K562 (cell line): ENCODE data around the gene LBH. TPM values are rescaled to one million over a fixed set of nuclear protein-coding genes. Genes with fewer than 3 reads are reported as not detected.

Experiments used
- ATAC-seq: fragments of 200-7000 bp; cut with Tn5 transposase; 3 replicates; pipeline ENCODE4 v1.9.1; 2020; ENCODE audit warnings: moderate library complexity
- BruUV-seq: library from RNA; stranded (reverse); fragments of 400-500 nt; replicated peaks from 2 replicates; lab custom pipeline; 2021; lab: Mats Ljungman, UMichigan
- CTCF ChIA-PET: fragments of 300-600 bp; formaldehyde crosslinking; extraction: SDS; loops from one replicate; lab custom pipeline; 2021; ENCODE audit warnings: low intra/inter-chr PET ratio; lab: Yijun Ruan, JAX
- POLR2A ChIA-PET: fragments of 300-600, 350-650 bp; sonication (Branson Sonifier 250); formaldehyde crosslinking; extraction: SDS; loops from one replicate; lab custom pipeline; 2021; ENCODE audit warnings: antibody characterized with exemption, inconsistent platforms; lab: Yijun Ruan, JAX
- DNase-seq, 4 experiments: peaks; one replicate each; pipeline versions ENCODE4 v3.0.0 to v3.0.0-alpha.2; 2011 to 2018; ENCODE audit warnings: low spot score in 3 of 4, mixed read lengths in 3 of 4; ENCODE audit errors: extremely low read depth in 1 of 4
- FAIRE-seq: peaks from 2 replicates; lab custom pipeline; 2011; peaks lifted over from hg19 to GRCh38; lab: Jason Lieb, UNC
- H2AFZ ChIP-seq: 2 replicates; pipeline ENCODE4 v1.6.0; 2011; ENCODE audit warnings: low read depth, low read length, control low read depth, inconsistent platforms
- H3K27ac ChIP-seq: fragments of 200-600 bp; 3 replicates; pipeline ENCODE4 v1.8.0; 2011; ENCODE audit warnings: low read depth, mild to moderate bottlenecking, control low read depth, inconsistent platforms, low read length, moderate library complexity, mixed read lengths; ENCODE audit errors: extremely low read depth
- H3K27me3 ChIP-seq, 2 experiments: fragments of 300-600 bp in 1 of 2; 2 replicates in 1 of 2; 3 replicates in 1 of 2; pipeline versions ENCODE4 v1.6.0 to v1.8.0; 2011; ENCODE audit warnings: inconsistent platforms in 2 of 2, low read length in 2 of 2, mild to moderate bottlenecking in 1 of 2, mixed read lengths in 1 of 2, moderate library complexity in 1 of 2; ENCODE audit not compliant: control insufficient read depth in 2 of 2, insufficient read depth in 2 of 2
- H3K36me3 ChIP-seq: fragments of 300-600 bp; 3 replicates; pipeline ENCODE4 v1.8.0; 2011; ENCODE audit warnings: mild to moderate bottlenecking, low read length, inconsistent platforms; ENCODE audit not compliant: control insufficient read depth, insufficient read depth
- H3K4me1 ChIP-seq, 2 experiments: fragments of 200-600 bp in 1 of 2; replicated peaks in 1 of 2; 2 replicates in 1 of 2; 3 replicates in 1 of 2; pipeline versions ENCODE4 v1.5.1 to v1.8.0; 2011; ENCODE audit warnings: inconsistent platforms in 2 of 2, low read length in 2 of 2, mild to moderate bottlenecking in 1 of 2, mixed read lengths in 1 of 2, moderate library complexity in 1 of 2; ENCODE audit not compliant: control insufficient read depth in 2 of 2, insufficient read depth in 2 of 2
- H3K4me2 ChIP-seq: 2 replicates; pipeline ENCODE4 v1.6.1; 2011; ENCODE audit warnings: low read length, control low read depth, inconsistent platforms, mixed read lengths; ENCODE audit not compliant: insufficient read depth
- H3K4me3 ChIP-seq: fragments of 200-600 bp; sonication (generic), shearing (Covaris generic); 2 replicates; pipeline ENCODE4 v1.5.1; 2016; ENCODE audit warnings: control low read depth, inconsistent platforms
- H3K79me2 ChIP-seq: fragments of 200-600 bp; 3 replicates; pipeline ENCODE4 v1.8.0; 2011; ENCODE audit warnings: low read length, inconsistent platforms; ENCODE audit not compliant: control insufficient read depth, insufficient read depth
- H3K9ac ChIP-seq, 2 experiments: 2 replicates each; pipeline versions ENCODE4 v1.6.0 to v1.6.1; 2011; ENCODE audit warnings: low read depth in 2 of 2, low read length in 2 of 2, control low read depth in 1 of 2, inconsistent platforms in 1 of 2, mild to moderate bottlenecking in 1 of 2, mixed read lengths in 1 of 2; ENCODE audit not compliant: insufficient read depth in 1 of 2
- H3K9me1 ChIP-seq: one replicate; pipeline ENCODE4 v1.6.0; 2011; ENCODE audit warnings: inconsistent platforms, mild to moderate bottlenecking, low read length, moderate library complexity; ENCODE audit not compliant: control insufficient read depth, insufficient read depth
- H3K9me3 ChIP-seq: replicated peaks from 2 replicates; pipeline ENCODE4 v1.5.1; 2011; ENCODE audit warnings: low read depth, low read length, inconsistent platforms; ENCODE audit not compliant: control insufficient read depth, insufficient read depth
- H4K20me1 ChIP-seq: replicated peaks from 2 replicates; pipeline ENCODE4 v1.6.1; 2011; ENCODE audit warnings: low read length, inconsistent platforms, mixed read lengths; ENCODE audit not compliant: control insufficient read depth, insufficient read depth
- CBX1 ChIP-seq: sonication (generic); IDR thresholded peaks from 2 replicates; pipeline ENCODE4 v1.6.1; 2016; ENCODE audit warnings: antibody characterized with exemption, low read depth, mild to moderate bottlenecking
- CXXC5 ChIP-seq: fragments of 250-450 bp; sonication (Bioruptor Pico); IDR thresholded peaks from 2 replicates; pipeline ENCODE4 v1.8.0; 2022; ENCODE audit warnings: inconsistent platforms, mild to moderate bottlenecking, moderate library complexity
- NONO ChIP-seq, 2 experiments: fragments of 200-400 bp in 1 of 2; fragments of 450-650 bp in 1 of 2; formaldehyde crosslinking in 1 of 2; IDR thresholded peaks; 2 replicates each; pipeline ENCODE4 v1.6.1; 2017; ENCODE audit warnings: low read depth in 2 of 2, mild to moderate bottlenecking in 2 of 2, moderate library complexity in 2 of 2, low read length in 1 of 2
- POLR2AphosphoS5 ChIP-seq: IDR thresholded peaks from 2 replicates; pipeline ENCODE4 v1.6.1; 2011; ENCODE audit warnings: mild to moderate bottlenecking, low read depth, low read length, moderate library complexity; ENCODE audit not compliant: control insufficient read depth, insufficient read depth
- RAD21 ChIP-seq, 2 experiments: fragments of 250-450 bp in 1 of 2; fragments of 450-650 bp in 1 of 2; sonication (Bioruptor Pico) in 1 of 2; formaldehyde crosslinking in 1 of 2; IDR thresholded peaks in 1 of 2; conservative IDR thresholded peaks in 1 of 2; 2 replicates each; pipeline versions ENCODE4 v1.4.0 to v1.8.0; 2020 to 2022; ENCODE audit warnings: mild to moderate bottlenecking in 2 of 2, moderate library complexity in 1 of 2
- RBM25 ChIP-seq: fragments of 200-400 bp; formaldehyde crosslinking; IDR thresholded peaks from 2 replicates; pipeline ENCODE4 v1.6.1; 2018; ENCODE audit warnings: low read length, low read depth, moderate library complexity; ENCODE audit not compliant: severe bottlenecking
- SETDB1 ChIP-seq: IDR thresholded peaks from one replicate; pipeline ENCODE4 v1.6.1; 2012; ENCODE audit warnings: low read length, control low read depth, inconsistent platforms
- SIN3A ChIP-seq, 2 experiments: fragments of 150-350 bp in 1 of 2; IDR thresholded peaks; 2 replicates each; pipeline ENCODE4 v1.6.1; 2011 to 2016; ENCODE audit warnings: borderline replicate concordance in 2 of 2, low read depth in 2 of 2, low read length in 2 of 2, mild to moderate bottlenecking in 2 of 2, moderate library complexity in 2 of 2; ENCODE audit not compliant: control insufficient read depth in 1 of 2
- YBX1 ChIP-seq: fragments of 450-650 bp; IDR thresholded peaks from 2 replicates; pipeline ENCODE4 v1.7.1; 2016; ENCODE audit warnings: mild to moderate bottlenecking
- ZNF347 ChIP-seq: fragments of 450-650 bp; formaldehyde crosslinking; IDR thresholded peaks from 2 replicates; pipeline ENCODE4 v1.4.0; 2020; ENCODE audit warnings: low read depth, mild to moderate bottlenecking, moderate library complexity
- ZNF444 ChIP-seq: fragments of 250-450 bp; sonication (Bioruptor Pico); IDR thresholded peaks from 2 replicates; pipeline ENCODE4 v1.4.0; 2020; ENCODE audit warnings: mild to moderate bottlenecking, moderate library complexity
- WGBS: fragments of 100-300 bp; shearing (Covaris generic); methylation state at CpG from one replicate; pipeline ENCODE4 v1.1.6; 2016; ENCODE audit warnings: low coverage, mixed read lengths; ENCODE audit not compliant: insufficient coverage; ENCODE audit errors: missing lambda C conversion rate; 5-methylcytosine and 5-hydroxymethylcytosine counted together
- in situ Hi-C: fragments of 300-500 bp; cut with MboI; formaldehyde crosslinking; loops from 4 replicates; pipeline ENCODE4 v1.15.0; 2018; ENCODE audit warnings: inconsistent platforms, mixed read lengths
- intact Hi-C: fragments of 100-400 bp; cut with micrococcal nuclease; formaldehyde crosslinking; loops from 2 replicates; pipeline ENCODE4 v1.14.2; 2022
- polyA plus RNA-seq, 8 experiments: library from polyadenylated mRNA; depleted of rRNA in 4 of 8; stranded (reverse) in 5 of 8; unstranded in 3 of 8; fragments of >200 nt; fragmentation: Nextera tagmentation in 2 of 8; fragmentation: Illumina TruSeq in 1 of 8; extraction: Ambion mirVana in 2 of 8; extraction: Trizol in 1 of 8; gene quantifications; 2 replicates each; pipeline versions ENCODE4 v1.2.1 to v1.2.3, GENCODE V29; 2011 to 2014; ENCODE audit warnings: inconsistent platforms in 1 of 8, missing spikeins in 1 of 8
- total RNA-seq, 7 experiments: library from RNA; depleted of rRNA in 6 of 7; stranded (reverse); fragments of >200 nt in 6 of 7; fragmentation: Illumina TruSeq in 2 of 7; extraction: Trizol in 2 of 7; gene quantifications; 2 replicates each; pipeline versions ENCODE4 v1.2.1 to v1.2.3, GENCODE V29; 2011 to 2021; ENCODE audit warnings: low replicate concordance in 1 of 7
- TF ChIP-seq, protein P1 (sequence below): fragments of 250-450 bp; sonication (Bioruptor Pico); IDR thresholded peaks from 2 replicates; pipeline ENCODE4 v1.9.0; 2021; ENCODE audit warnings: mild to moderate bottlenecking, inconsistent platforms

The LBH gene
- total and polyA plus RNA-seq, 9 of the 15 experiments (the other 6 are each of a cell fraction or from before 2014, with no cell fraction given): 3.1 to 13.4 (median 7.4) TPM

DNA sequence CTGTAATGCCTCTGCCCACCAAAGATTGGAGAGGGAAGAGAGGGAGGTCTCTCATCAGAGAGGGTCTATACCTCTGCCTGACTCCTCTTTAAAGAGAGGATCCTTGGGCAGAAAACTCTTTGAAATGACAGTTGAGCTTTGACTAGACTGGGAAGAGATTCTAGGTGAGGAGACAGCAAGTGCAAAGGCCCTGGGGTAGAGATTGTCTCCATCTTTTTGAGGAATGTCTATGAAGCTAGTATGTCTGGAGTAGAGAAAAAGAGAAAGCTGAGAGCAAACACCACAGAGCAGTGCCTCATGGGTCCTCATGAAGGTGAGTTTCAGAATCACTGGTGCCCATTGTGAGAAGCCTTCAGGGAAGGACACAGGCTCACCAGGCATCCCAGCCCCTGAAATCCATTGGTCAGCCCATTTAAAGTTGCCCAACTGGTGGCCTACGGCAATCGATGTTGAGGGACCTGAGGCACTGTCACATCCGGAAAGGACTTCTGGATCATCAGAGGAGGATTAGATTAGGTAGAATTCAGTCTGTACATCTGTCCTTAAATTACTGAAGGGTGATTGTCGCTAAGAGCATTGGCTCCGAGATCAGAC lies 31.5 kb downstream of the LBH start:
- H3K4me2 ChIP-seq: no peak overlapping the region
- H2AFZ ChIP-seq: no peak overlapping the region
- no peaks in the 10 kb centered on the region for H3K9me1 ChIP-seq
- peak; percentile 83 for TF ChIP-seq RBM25
- no peak for TF ChIP-seq CBX1
- ChIA-PET POLR2A (interaction anchor here (0.6 to 1.2 kb wide), 3 partner anchors 9 to 24 kb away, joined by 3 read pairs; no protein-coding TSS in a partner anchor), CTCF (no interaction called here)
- no peaks in the 10 kb centered on the region for H3K9me3 ChIP-seq
- DNase-seq (no peak), ATAC-seq (no peak), FAIRE-seq (no peak)
- H3K4me1 ChIP-seq: peaks cover 14 to 15% of the 10 kb centered on the region in 2 experiments; a peak in 3 of 5 replicates
- no peak overlapping the region for H3K9ac ChIP-seq
- WGBS: 75% methylated on average over 5 of the region's 5 CpGs
- intact Hi-C loops: no loop called here
- no TSS peak for BruUV-seq
- in situ Hi-C loops: no loop called here
- no peaks in the 10 kb centered on the region for H3K79me2 ChIP-seq
- H3K36me3 ChIP-seq: peaks cover 8% of the 10 kb centered on the region; the same call in 2 of the 3 replicates
- H3K4me3 ChIP-seq: no peak overlapping the region
- H4K20me1 ChIP-seq: no peaks in the 10 kb centered on the region
- no peaks in the 10 kb centered on the region for H3K27me3 ChIP-seq
- H3K27ac ChIP-seq: no peak overlapping the region

DNA sequence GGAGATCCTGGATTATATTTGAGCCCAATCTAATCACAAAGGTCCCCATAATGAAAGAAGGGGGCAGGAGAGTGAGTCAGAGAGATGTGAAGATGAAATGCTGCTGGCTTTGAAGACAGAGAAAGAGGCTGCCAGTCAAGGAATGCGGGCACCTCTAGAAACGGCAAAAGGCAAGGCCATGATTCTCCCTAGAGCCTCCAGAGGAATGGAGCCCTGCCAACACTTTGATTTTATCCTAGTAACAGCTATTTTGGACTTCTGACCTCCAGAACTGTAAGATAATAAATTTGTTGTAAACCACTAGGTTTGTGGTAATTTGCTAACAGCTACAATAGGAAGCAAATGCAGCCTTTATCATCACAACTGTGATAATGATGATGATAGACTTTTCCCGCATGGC lies 32.9 kb downstream of the LBH start:
- Histone ChIP-seq H3K36me3 (no peaks in the 10 kb centered on the region), H3K9ac (no peak overlapping the region), H3K9me3 (no peaks in the 10 kb centered on the region), H3K27me3 (no peaks in the 10 kb centered on the region), H4K20me1 (no peaks in the 10 kb centered on the region), H3K79me2 (no peaks in the 10 kb centered on the region), H3K4me2 (no peak overlapping the region), H3K9me1 (no peaks in the 10 kb centered on the region), H3K4me3 (no peak overlapping the region), H2AFZ (no peak overlapping the region), H3K4me1 (peaks cover 15% of the 10 kb centered on the region in 2 experiments; a peak in 3 of 5 replicates), H3K27ac (no peak overlapping the region)
- CTCF ChIA-PET: no interaction called here
- intact Hi-C loops: no loop called here
- WGBS: 56% methylated on average over 3 of the region's 3 CpGs
- BruUV-seq: no TSS peak
- FAIRE-seq (no peak), ATAC-seq (no peak), DNase-seq (no peak)
- in situ Hi-C loops: no loop called here
- no peak for TF ChIP-seq POLR2AphosphoS5
- TF ChIP-seq ZNF347: no peak
- TF ChIP-seq SIN3A (IDR thresholded peaks at IDR 0.05; ENCODE audit: borderline replicate concordance in 2 of 2, control insufficient read depth in 1 of 2, low read depth in 2 of 2, low read length in 2 of 2): no peak
- no peak for TF ChIP-seq SETDB1
- TF ChIP-seq YBX1: no peak
- TF ChIP-seq RAD21 (CRISPR knock-in tag; conservative IDR thresholded peaks at IDR 0.05 in 1 of 2, IDR thresholded peaks at IDR 0.05 in 1 of 2): no peak
- no peak for TF ChIP-seq NONO (IDR thresholded peaks at IDR 0.05; ENCODE audit: low read depth in 2 of 2, low read length in 1 of 2)
- TF ChIP-seq ZNF444 (CRISPR knock-in tag): no peak
- TF ChIP-seq CXXC5 (CRISPR knock-in tag): no peak
- TF ChIP-seq, protein P1, sequence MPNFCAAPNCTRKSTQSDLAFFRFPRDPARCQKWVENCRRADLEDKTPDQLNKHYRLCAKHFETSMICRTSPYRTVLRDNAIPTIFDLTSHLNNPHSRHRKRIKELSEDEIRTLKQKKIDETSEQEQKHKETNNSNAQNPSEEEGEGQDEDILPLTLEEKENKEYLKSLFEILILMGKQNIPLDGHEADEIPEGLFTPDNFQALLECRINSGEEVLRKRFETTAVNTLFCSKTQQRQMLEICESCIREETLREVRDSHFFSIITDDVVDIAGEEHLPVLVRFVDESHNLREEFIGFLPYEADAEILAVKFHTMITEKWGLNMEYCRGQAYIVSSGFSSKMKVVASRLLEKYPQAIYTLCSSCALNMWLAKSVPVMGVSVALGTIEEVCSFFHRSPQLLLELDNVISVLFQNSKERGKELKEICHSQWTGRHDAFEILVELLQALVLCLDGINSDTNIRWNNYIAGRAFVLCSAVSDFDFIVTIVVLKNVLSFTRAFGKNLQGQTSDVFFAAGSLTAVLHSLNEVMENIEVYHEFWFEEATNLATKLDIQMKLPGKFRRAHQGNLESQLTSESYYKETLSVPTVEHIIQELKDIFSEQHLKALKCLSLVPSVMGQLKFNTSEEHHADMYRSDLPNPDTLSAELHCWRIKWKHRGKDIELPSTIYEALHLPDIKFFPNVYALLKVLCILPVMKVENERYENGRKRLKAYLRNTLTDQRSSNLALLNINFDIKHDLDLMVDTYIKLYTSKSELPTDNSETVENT (CRISPR knock-in tag): no peak
- POLR2A ChIA-PET: interaction anchor here (0.6 to 1.3 kb wide), 3 partner anchors 11 to 75 kb away, joined by 3 to 4 read pairs (median 3); no protein-coding TSS in a partner anchor
